Mammary microvascular endothelial cell (primary cell): ENCODE data around the gene OR5M8. TPM values are rescaled to one million over a fixed set of nuclear protein-coding genes. Genes with fewer than 3 reads are reported as not detected.

Experiments
- total RNA-seq: library from RNA; depleted of rRNA; stranded (reverse); fragments of >200 nt; gene quantifications from 2 replicates; pipeline ENCODE4 v1.2.3, GENCODE V29; 2015

The OR5M8 gene
- not detected in 2 replicates for total RNA-seq

DNA sequence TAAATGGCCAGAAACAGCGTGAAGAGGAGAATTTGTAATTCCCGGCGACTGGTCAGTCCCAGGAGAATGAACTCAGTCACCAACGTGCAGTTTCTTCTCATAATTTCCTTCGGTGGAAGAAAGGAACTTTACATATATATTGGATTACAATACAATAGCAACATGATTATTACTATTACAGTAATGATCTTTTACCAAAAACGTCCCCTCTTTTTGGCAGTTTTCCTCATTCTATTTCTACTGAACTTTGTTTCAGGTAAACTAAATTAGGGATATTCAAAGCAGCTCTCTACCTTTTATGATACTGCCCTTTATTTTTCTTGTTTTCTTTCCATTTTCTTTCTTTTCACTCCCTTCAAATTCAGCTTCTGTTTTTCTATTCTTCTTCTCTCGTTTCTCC lies at the start of gene OR5M8:
Gene OR5M8, minus strand, starts transcription at position 101 of the 400 bp plus-strand sequence. Its CDS starts 0 bp downstream, at position 101.

DNA sequence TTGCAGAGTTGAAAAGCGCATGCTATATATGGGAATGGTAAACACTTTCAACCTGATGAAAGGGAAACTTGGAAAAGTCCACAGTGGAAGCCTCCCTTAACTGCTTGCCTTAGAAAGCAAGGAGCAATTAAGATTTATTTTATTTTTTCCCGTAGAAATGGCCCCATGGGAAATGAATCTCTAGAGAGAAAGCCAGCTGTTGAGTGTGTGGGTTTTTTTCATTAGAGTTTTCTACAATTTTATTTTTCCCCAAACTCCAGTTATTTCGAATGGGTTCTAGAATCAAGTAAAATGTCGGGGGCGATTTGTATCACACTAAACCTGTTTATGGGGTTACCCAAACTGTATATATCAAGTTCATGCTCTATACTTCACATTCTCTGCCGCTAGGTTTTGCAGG lies 17.9 kb downstream of the OR5M8 start, which contains the start of gene OR5M3:
Gene OR5M3, minus strand, starts transcription at position 101 of the 400 bp plus-strand sequence. CDS start 2,855 bp downstream, outside the sequence.

Other genes starting within 250 kb of the OR5M8 start
- not detected in 2 replicates for gene OR5T3, start 239.1 kb downstream of the OR5M8 start, total RNA-seq
- gene OR5T1, start 217.2 kb downstream of the OR5M8 start, total RNA-seq = not detected in 2 replicates
- not detected in 2 replicates for gene OR8H1, start 199.1 kb downstream of the OR5M8 start, total RNA-seq
- not detected in 2 replicates for gene OR8K3, start 176.2 kb downstream of the OR5M8 start, total RNA-seq
- gene OR8K1, start 145.3 kb downstream of the OR5M8 start, total RNA-seq = not detected in 2 replicates
- not detected in 2 replicates for gene OR8J1, start 137.1 kb downstream of the OR5M8 start, total RNA-seq
- gene OR8U1, start 115.7 kb downstream of the OR5M8 start, total RNA-seq = not detected in 2 replicates
- not detected in 2 replicates for gene OR5AL1, start 78.7 kb downstream of the OR5M8 start, total RNA-seq
- gene OR5M3, start 18.0 kb downstream of the OR5M8 start, total RNA-seq = not detected in 2 replicates
- not detected in 2 replicates for gene OR5M11, start 51.9 kb upstream of the OR5M8 start, total RNA-seq
- not detected in 2 replicates for gene OR5M10, start 86.4 kb upstream of the OR5M8 start, total RNA-seq
- not detected in 2 replicates for gene OR5M1, start 123.5 kb upstream of the OR5M8 start, total RNA-seq
- gene OR5AP2, start 151.1 kb upstream of the OR5M8 start, total RNA-seq = not detected in 2 replicates
- not detected in 2 replicates for gene OR5AR1, start 172.3 kb upstream of the OR5M8 start, total RNA-seq
- not detected in 2 replicates for gene OR9G1, start 207.7 kb upstream of the OR5M8 start, total RNA-seq